ENCODE measurements around the gene CHCHD4. TPM values are rescaled to one million over a fixed set of nuclear protein-coding genes. Genes with fewer than 3 reads are reported as not detected.

CHCHD4 gene
- total RNA-seq, 2 donors from 2014 or later = 1.3 to 7.0 TPM

DNA sequence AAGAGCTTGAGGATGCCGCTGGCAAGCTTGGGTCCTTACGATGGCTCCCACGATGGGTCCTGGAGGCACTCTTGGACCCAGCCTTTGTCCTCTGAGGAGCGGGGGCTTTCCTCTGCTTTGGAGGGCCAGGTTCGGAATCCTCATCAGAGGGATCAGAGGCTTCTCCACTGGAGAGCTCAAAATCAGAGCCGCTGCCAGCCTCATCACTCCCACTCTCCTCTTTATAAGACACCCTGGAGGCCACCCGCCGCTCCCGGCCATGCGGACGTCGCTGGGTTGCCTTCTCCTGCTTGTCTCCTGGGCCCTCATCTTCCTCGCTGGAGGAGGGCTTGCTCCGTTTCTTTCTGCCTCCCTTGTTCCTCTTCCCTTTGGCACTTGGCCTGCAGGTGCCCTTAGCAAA, 33.7 kb upstream of the CHCHD4 start:
- intact Hi-C loops (cut with DNase I) = no loop called here
- TF ChIP-seq, protein P1, sequence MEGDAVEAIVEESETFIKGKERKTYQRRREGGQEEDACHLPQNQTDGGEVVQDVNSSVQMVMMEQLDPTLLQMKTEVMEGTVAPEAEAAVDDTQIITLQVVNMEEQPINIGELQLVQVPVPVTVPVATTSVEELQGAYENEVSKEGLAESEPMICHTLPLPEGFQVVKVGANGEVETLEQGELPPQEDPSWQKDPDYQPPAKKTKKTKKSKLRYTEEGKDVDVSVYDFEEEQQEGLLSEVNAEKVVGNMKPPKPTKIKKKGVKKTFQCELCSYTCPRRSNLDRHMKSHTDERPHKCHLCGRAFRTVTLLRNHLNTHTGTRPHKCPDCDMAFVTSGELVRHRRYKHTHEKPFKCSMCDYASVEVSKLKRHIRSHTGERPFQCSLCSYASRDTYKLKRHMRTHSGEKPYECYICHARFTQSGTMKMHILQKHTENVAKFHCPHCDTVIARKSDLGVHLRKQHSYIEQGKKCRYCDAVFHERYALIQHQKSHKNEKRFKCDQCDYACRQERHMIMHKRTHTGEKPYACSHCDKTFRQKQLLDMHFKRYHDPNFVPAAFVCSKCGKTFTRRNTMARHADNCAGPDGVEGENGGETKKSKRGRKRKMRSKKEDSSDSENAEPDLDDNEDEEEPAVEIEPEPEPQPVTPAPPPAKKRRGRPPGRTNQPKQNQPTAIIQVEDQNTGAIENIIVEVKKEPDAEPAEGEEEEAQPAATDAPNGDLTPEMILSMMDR (IDR thresholded peaks at IDR 0.05) = no peak
- TF ChIP-seq POLR2A (IDR thresholded peaks at IDR 0.05) = no peak
- Histone ChIP-seq H3K4me1 (no peaks in the 10 kb centered on the region), H3K4me3 (no peak overlapping the region), H3K27ac (no peak overlapping the region), H3K36me3 (replicated peaks in 1 of 2; ENCODE audit: insufficient read depth in 1 of 2, low read depth in 2 of 2) (peaks cover 11 to 56% of the 10 kb centered on the region in 2 donors), H3K9me3 (peaks cover 0 to 7% (median 0%) of the 10 kb centered on the region in 3 donors), H3K27me3 (no peaks in the 10 kb centered on the region)
- DNase-seq (no peak), ATAC-seq (no peak)
- 95 to 98% methylated on average over 14 of the region's 14 CpGs for WGBS, 2 donors

DNA sequence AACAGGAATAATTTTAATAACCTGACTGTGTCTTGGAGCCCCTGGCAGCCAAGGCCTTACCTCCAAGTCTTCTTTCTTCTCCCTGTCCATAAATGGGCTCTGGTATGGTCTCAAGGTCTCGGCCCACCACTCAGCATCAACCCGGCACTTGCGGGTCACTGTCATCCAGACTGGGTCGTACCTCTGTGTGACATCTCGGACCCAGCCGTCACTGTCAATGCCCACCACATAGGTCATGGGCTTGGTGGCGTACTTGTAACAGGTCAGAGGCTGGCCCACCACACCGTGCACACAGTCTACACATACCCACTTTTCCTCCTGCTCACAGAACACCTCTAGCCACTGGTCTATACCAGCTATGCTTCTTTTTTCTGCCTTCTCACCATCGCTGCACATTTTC, 33.3 kb upstream of the CHCHD4 start:
- peaks cover 11 to 53% of the 10 kb centered on the region in 2 donors for H3K36me3 ChIP-seq (replicated peaks in 1 of 2; ENCODE audit: insufficient read depth in 1 of 2, low read depth in 2 of 2)
- TF ChIP-seq, protein P1 (IDR thresholded peaks at IDR 0.05) = no peak
- TF ChIP-seq POLR2A (IDR thresholded peaks at IDR 0.05) = no peak
- H3K4me3 ChIP-seq = no peak overlapping the region
- no peaks in the 10 kb centered on the region for H3K4me1 ChIP-seq
- no peaks in the 10 kb centered on the region for H3K27me3 ChIP-seq
- H3K9me3 ChIP-seq = peaks cover 0 to 7% (median 0%) of the 10 kb centered on the region in 3 donors
- intact Hi-C loops (cut with DNase I) = no loop called here
- no peak overlapping the region for H3K27ac ChIP-seq
- no peak for ATAC-seq
- DNase-seq = no peak
- WGBS, 2 donors = 95% methylated on average over 9 of the region's 9 CpGs

DNA sequence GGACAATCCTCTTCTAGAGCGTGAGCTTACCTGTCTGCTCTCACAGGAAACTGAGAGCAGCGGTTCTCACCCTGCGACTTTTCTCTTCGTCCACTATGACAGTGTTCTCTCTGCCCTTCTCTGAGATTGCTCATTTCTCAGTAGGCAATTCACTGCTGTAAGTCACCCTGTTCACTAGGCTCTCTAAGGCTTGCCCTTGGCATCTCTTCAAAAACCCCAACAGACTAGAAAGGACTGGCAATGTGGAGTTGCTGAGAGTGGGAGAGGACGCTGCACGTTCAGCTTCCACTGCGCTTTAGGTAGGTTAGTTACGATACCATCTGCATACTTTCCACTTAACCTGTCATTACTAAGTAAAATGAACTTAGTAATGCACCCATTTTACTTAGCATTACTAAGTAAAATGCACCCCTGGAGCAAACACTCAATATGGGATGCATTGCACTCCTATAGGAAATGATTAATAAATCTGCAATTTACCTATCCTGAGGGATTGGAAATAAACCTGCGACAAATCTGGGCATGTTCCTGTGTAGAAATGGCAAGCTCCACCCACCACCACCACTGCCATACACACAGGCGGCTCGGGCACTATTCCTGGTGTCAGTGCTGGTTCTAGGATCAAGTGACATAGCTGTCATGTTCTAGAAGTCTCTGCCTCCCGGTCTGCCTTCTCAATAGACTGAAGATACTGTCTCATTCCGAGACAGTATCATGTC, 32.3 kb upstream of the CHCHD4 start:
- no peak overlapping the region for H3K4me3 ChIP-seq
- no peak overlapping the region for H3K27ac ChIP-seq
- no peaks in the 10 kb centered on the region for H3K27me3 ChIP-seq
- DNase-seq (no peak), ATAC-seq (no peak)
- TF ChIP-seq, protein P1 (IDR thresholded peaks at IDR 0.05) = no peak
- TF ChIP-seq POLR2A (IDR thresholded peaks at IDR 0.05) = no peak
- H3K4me1 ChIP-seq = no peaks in the 10 kb centered on the region
- peaks cover 0 to 5% (median 0%) of the 10 kb centered on the region in 3 donors for H3K9me3 ChIP-seq
- H3K36me3 ChIP-seq (replicated peaks in 1 of 2; ENCODE audit: insufficient read depth in 1 of 2, low read depth in 2 of 2) = peaks cover 11 to 45% of the 10 kb centered on the region in 2 donors
- intact Hi-C loops (cut with DNase I) = no loop called here
- WGBS, 2 donors = 95 to 97% methylated on average over 13 of the region's 13 CpGs

DNA sequence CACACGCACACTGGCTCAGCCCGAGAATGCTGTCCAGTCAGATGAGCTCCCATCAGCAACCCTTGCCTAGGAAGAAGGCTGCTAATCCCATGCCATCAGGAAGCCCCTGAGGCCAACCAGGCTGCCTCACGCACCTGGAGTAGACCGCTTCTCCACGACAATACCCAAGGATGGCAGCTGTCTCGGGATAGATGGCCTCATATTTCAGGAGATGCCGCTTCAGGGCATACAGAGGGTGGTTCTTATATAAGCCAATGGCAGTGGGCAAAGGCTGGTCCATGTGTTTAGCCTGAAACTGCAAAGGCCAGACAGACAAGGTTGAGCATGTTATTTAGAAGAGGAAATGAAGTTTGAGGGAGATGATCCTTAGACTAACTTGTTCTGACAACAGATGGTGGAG, 31.5 kb upstream of the CHCHD4 start:
- no peaks in the 10 kb centered on the region for H3K9me3 ChIP-seq
- H3K36me3 ChIP-seq (replicated peaks in 1 of 2; ENCODE audit: insufficient read depth in 1 of 2, low read depth in 2 of 2) = peaks cover 11 to 42% of the 10 kb centered on the region in 2 donors
- ATAC-seq = no peak
- DNase-seq = no peak
- TF ChIP-seq, protein P1 (IDR thresholded peaks at IDR 0.05) = no peak
- TF ChIP-seq POLR2A (IDR thresholded peaks at IDR 0.05) = no peak
- intact Hi-C loops (cut with DNase I) = no loop called here
- H3K27me3 ChIP-seq = no peaks in the 10 kb centered on the region
- no peak overlapping the region for H3K27ac ChIP-seq
- H3K4me1 ChIP-seq = no peaks in the 10 kb centered on the region
- WGBS, 2 donors = 92 to 97% methylated on average over 7 of the region's 7 CpGs
- no peak overlapping the region for H3K4me3 ChIP-seq
